Right forelimb (tissue), 1 donor: Measurements from ENCODE around the gene DGKZ.

ENCODE experiments used
- DNase-seq: peaks from one replicate; pipeline ENCODE4 v3.0.0-alpha.2; 2018

Gene DGKZ

DNA sequence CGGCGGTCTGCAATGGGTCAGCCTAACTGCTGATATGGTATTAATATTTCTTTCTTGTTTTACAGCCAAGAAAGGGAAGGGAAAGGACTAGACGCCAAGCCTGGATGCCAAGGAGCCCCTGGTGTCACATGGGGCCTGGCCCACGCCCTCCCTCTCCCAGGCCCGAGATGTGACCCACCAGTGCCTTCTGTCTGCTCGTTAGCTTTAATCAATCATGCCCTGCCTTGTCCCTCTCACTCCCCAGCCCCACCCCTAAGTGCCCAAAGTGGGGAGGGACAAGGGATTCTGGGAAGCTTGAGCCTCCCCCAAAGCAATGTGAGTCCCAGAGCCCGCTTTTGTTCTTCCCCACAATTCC is 36.1 kb downstream of the DGKZ start:
- no peak for DNase-seq

DNA sequence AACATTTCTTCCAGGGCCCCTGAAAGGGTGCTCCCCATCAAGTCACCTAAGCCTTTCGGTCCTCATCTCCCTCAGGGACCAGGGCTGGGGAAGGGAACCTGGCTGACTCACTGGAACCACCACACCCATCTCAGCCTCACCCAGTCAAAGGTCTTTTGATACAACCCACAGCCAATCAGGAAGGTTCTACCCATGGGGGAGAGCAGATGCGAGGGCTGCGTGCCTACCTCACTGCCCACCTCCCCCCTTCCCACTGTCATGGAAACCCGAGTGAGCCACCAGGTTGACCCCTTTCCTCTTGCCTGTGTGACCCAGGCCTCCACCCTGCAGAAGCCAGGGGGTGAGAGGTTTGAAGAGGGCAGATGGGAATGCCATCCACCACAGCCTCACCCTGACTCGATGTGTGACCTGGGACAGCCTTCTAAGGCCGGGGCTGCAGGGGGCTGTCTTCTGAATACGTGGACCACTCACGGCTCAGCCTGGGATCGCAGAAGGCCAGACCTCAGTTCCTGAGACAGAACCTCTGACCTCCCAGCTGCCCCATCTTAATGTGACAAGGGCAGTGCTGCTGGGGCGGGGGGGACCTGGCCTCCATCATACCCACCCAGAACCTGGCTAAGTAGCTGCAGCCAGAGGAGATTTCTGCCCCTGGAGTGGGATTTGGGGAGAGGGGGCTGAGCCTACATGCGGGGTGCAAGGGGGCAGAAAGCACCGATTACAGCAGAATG is 36.9 kb downstream of the DGKZ start:
- no peak for DNase-seq

DNA sequence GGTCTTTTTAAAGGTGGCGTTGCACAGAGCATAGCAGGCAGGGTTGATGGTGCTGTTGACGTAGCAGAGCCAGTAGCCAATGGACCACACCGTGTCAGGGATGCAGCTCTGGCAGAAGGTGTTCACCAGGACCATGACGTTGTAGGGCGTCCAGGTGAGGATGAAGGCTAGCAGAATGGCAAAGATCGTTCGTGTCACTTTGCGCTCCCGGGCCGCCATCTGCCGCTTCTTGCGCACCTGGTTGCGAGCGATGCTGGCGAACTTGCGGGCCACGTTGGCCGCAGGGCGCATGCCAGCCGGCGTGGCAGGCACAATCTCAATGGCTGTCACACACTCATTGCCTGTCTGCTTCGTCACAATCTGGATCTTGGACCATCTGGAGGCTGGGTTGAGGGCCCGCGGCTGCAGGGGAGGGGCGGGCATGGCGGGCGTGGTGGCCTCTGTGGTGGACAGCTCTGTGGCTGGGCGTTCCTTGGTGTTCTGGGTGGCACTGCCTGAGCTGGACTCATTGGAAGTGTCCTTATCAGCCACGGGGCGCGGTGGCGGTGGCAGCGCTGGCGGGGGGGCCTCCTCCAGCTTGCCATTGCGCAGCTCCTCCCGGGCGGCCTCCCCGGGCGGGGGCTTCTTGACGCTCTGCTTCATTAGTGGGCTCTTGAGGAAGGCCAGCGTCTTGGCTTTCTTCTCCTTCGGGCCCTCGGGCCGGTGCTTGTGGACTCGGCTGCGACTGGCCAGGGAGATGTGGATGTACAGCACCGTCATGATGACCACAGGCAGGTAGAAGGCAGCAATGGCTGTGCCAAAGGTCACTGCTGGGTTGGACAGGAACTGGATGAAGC is 38.1 kb downstream of the DGKZ start:
- DNase-seq: no peak

DNA sequence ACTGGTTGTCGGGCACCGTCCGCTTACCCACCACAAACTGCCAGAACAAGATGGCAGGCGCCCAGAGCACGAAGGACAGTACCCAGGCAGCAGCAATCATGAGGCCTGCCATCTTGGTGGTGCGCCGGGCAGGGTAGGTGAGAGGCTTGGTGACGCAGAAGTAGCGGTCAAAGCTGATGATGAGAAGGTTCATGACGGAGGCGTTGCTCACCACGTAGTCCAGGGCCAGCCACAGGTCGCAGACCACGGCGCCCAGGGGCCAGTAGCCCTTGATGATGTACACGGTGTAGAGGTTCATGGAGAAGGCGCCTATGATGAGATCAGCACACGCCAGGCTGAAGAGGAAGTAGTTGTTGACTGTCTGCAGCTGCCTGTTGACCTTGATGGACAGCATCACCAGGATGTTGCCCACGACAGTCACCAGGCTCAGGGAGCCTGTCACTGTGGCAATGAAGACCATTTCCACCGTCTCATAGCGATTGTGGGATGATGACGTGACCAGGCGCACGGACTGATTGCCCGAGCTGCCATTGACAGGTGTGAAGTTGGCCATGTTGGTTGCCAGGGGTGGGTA is 38.8 kb downstream of the DGKZ start:
- DNase-seq: no peak

DNA sequence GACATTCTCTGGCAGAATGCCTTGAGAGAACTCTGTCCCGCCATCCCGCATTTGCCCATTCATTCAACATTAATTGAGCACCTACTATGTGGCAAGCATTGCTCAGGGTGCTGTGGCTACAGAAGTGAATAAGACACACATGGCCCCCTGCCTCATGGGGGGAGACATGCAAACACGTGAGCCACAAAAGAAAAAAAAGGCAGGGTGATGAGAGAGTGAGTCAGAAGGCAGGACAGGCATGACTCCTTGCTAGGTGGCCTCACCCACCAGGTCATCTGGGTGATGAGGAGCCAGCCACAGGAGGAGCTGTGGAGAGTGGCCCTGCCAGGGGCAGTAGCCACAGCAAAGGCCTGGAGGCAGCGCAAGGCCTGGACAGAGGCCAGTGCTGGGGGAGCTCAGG is 39.4 kb downstream of the DGKZ start:
- DNase-seq: no peak

DNA sequence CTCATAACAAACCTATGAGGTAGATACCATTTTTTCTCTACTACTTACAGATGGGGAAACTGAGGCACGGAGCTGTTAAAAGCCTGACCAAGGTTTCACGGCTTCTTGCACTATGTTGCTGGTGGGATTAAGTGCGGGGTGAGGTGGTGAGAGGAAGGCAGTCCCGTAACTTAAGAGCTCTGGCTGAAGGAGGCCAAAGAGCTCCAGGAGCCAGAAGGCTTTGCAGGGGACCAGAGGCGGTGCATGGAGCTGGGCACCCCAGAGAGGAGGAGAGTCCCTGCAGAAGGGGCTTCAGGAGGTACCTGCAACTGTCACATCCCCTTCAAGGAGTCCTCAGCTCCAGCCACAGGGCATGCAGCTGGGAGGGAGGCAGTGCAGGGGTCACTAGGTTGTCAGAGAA is 40.2 kb downstream of the DGKZ start:
- DNase-seq: no peak

DNA sequence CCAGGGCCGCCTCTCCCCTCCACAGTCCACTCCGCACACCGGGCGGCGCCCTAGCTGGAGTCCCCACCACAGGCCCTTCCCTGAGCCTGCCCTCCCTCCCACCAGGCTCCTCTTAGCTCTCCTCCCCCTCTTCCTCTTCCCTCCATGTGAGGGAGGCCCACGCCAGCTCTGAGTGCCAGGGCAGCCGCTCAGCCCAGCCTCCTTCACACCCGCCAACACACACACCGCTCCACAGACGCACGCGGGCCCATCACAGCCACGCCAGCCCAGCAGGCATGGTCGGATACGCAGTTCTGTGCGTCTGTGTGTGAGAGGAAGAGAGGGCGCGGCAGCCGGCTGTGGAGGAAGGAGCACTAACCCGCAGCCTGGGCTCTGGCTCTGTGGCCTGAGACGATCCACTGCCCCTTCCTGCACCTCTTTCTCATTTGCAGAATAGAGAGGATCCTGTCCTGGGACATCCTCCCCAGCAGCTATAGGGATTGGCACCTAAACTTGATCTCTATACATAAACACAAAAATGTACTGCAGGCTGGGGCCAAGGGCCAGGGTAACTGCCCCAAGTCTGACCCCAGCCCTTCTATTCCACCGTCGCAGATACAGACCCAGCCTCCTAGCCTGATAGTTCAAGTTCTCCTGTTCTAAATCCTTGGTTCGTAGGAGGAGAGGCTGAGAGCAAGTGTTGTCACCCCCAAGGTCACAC is 40.8 kb downstream of the DGKZ start:
- no peak for DNase-seq

DNA sequence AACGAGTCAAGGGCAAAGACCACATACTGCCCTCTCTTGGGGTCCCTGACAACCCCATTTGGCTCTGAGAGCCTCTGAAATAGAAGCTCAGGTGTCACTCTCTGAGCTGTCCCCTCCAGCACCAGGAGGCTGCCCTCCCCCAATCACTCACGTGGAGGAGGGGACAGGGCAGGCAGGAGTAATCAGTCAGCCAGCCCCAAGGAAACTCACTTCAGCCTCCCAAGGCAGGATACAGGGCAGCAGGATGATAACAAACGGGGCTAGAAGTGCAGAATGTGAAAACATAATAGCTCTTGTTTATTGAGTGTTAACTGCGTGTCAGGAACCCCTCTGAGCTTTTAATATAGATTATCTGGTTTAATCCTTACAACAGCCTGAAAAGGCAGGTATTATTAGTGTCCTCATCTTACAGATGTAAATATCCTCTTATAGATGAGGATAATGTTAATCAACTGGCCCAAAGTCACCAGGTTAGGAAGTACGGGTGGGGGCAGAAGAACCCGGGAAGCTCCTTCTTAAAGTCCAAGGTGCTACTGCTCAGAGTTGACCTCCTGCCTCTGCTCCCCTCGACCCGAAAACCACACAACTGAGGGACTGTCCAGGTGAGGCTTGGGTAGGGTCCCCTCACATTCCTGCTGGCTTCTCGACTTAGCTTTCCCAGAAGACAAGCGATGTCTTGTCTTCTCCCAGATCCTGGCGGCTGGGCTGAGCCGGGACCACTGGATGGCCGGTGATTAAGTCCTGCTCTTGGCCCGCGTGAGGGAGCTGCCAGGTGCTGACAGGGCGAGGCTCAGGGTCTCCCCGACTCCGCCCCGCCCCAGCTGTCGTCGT is 41.6 kb downstream of the DGKZ start:
- no peak for DNase-seq

DNA sequence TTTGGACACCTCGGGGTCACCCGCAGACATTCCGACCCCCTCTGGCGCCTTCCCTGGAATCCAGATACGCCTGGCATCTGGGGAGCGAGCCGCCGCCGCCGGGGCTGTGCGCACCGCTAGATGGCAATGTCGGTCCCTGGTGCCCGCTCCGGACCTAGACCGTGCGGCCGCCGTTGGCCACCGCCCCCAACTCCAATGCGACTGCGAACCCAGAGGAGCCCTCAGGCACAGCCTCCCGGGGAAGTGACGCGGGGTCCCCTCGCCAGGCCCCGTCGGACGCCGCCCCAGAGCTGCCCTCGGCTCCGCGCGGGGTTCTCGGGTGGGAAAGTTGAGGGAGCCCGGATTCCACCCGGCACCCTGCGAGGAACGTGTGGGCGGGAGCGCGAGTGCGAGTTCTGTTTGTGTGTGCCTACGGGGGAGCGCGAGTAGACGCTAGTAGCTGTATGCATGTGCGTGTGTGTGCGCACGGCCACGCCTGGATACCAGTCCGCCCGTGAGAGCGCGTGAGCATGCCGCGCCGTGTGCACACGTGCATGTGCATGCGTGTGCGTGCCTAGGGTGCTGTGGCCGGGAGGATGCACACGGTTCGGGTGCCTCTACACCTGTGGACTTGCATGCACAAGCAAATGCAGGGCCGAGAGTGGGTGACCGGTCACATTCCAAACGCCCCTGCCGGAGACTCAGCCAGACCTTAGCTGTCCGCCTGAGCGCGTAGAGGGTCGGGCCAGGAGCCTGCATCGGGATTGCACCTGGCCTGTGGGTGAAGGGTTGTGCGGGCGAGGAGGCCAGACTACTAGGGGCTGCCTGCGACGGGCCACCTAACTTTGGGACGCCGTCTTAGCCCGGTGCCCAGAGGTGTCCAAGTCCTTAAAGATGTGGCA is 42.4 kb downstream of the DGKZ start:
- peak; percentile 74 for DNase-seq

DNA sequence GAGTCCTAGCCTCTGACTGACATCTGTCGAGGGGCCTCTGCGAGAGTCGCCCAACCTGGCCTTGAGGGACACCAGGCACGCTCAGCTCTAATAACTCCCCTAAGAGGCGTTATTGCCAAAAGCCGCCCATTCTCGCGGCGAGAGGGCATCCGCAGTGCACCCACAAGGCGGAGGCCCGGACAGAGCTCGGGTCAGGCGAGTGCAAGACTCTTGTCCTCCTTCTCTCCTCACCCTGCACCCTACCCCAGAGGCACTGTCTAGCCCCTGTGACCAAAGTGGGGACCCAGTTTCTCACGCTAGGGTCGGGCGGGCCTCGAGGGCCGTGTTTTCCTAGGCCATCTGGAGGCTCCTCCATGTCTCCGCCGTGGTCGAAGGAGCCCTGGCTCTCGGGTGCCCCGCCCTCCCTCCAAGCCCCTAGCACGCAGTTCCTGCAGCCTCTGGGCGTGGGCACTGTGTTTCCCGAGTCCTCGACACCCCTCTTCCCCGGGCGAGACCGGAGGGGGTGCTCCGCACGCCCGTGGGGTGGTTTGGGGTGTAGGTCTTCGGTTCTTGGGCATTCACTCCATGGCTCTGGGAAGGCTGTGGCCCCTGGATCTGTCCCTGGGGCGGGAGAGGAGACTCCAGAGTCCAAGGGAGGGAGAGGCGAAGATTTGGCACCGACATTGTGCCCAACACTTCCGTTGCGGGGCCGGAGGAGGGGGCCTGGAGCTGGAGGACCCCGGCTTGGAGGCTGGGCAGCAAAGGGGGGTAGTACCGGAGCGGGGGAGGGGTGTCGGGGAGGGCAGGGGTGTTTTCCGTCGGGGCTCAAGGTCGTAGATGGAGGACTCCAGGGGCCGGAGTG is 43.3 kb downstream of the DGKZ start:
- no peak for DNase-seq

DNA sequence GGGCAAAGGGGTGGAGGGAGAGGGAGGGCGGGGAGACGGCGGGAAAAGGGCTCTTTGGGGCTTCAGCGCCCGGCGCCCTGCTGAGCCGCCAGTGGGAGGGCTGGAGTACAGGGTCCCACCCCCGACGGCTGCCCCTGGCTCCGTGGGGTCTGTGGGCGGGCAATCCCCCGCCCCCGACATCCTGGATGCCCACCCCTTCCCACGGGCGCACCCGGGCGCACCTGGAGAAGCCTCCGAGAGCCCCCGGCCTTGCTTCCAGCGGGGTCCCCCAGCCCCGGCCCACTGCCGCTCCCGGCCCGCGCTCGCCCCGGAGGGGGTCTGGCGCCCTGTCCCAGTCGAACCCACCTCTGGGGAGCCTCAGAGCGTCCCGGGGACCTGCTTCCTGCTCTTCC is 43.9 kb downstream of the DGKZ start:
- no peak for DNase-seq

DNA sequence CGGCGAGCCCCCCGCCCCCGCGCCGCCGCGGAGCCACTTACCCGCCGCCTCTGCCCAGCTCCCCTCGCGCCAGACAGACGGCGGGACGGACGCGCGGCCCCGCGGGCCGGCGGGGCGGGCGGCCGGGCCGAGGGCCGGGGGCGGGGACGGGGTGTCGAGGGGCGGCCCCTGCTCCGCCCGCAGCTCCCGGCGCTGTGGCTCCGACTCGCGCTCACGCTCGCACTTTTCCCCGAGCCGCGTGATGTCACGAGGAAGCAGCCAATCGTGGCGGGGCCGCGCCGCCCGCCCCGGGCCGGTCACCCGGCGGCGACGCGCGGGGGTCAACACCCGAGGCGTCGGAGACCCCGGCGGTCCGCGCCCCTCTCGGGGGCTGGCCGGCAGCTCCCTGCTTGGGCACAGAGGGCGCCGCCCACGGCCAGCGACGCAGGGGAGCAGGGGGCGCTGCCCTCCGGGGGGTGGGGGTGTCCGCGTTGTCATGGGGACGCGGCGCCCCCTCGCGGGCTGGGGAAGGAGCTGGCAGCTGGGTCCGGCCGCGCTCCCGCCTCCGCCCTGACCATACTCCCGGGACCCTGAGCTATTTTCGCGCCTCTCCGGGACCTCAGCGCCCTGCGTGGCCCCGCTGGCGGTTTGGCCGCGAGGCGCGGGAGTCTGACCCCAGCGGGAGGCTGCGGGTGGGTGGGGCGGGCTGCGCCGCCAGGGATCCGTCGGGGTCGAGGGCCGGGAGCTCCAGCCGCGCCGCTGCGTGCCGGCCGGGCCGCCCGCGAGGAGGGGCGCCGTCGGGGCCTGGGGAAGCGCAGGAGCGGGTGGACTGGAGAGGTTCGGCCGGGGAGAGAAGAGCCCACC is 44.5 kb downstream of the DGKZ start, which contains the start of gene CHRM4:
TSS of gene CHRM4 (minus strand) at position 199 of the 843 bp plus-strand sequence. CDS start 5,219 bp downstream, outside the sequence.
- peak; percentile 57 for DNase-seq

DNA sequence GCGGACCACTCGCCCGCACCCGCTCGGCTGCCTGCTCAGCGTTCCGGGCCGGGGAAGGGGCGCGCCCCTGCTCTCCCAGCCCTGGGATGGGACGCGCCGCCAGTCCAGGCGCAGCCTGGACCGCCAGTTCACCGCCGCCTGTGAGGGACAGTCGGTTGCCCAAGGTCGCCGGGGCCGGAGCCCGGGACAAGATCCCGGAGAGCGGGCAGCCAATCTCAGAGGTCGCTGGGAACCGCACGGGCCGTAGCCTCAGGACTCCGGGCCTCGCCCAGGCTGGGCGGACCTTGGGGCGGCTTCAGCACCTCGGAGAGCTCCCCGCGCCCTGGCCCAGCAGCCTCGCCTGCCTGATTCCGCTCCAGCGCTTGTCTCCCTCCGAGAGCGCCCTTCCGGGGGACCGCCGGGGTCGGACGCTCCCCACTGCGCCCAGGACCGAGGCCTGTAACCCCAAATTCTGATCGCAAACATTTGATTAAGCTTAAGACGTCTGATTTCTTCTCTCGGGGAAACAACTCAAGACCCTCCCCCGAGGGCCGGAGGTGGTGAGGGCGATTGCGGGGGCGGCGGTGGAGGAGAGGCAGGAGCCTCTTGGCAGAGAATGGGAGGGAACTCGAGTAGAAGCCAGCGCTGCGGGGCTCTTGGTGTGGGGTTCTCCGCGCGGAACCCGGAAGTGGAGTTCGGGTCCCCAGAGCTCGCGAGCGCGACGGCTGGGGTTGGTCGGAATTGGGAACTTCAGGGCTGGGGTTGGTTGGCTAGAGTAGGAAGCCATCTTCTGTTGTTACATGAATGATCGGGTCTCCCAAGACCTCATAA is 45.4 kb downstream of the DGKZ start:
- peak; percentile 91 for DNase-seq

DNA sequence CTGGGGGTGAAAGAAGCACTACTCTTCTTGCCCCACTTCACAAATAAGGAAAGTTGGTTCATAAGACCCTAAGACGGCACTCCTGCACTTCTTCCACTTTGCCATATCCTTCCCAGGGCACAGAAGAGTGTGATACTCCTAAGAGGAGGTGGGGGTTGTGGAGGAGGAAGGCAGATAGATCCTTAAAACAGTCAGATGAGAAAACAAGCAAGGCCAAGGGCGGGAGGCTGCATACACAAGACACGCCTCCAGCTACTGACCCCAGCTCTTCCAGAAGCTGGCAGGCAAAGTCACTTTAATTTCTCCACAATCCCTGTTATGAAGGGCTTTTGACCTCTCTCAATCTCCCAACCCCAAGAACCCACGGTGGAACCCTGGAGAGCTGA is 46.0 kb downstream of the DGKZ start:
- no peak for DNase-seq

DNA sequence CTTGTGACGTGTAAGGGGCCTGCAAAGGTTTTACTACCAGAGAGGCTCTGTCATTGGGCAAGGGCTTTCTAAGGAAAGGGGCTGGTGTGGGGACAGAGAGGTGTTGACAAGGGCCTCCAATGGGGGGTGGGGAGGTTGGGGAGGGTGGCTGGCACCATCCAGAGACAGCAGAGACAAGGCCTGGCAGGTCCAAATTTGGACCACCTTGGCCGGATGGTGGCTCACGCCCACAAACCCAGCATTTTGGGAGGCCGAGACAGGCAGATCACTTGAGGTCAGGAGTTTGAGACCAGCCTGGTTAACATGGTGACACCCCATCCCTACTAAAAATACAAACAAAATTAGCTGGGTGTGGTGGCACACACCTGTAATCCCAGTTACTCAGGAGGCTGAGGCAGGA is 46.5 kb downstream of the DGKZ start:
- no peak for DNase-seq

DNA sequence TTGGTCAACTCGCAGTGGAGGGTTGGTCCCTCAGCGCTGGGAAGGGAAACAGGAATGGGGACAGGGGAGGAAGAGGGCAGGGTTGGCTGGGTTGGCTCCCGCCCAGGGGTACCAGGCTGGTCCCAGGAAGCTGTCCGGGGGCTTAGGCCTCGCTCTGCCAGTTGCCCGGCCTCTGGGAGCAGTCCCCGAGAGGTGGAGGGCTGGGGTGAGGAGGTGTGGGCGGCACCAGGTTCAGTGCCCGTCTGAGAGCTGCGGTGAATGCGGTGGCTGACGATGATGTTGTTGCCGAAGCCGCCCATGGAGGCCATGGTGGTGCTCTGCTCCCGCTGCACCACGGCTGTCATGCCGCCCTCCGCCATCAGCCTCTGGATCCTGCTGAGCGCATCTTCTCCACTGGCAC is 50.3 kb downstream of the DGKZ start:
- no peak for DNase-seq

DNA sequence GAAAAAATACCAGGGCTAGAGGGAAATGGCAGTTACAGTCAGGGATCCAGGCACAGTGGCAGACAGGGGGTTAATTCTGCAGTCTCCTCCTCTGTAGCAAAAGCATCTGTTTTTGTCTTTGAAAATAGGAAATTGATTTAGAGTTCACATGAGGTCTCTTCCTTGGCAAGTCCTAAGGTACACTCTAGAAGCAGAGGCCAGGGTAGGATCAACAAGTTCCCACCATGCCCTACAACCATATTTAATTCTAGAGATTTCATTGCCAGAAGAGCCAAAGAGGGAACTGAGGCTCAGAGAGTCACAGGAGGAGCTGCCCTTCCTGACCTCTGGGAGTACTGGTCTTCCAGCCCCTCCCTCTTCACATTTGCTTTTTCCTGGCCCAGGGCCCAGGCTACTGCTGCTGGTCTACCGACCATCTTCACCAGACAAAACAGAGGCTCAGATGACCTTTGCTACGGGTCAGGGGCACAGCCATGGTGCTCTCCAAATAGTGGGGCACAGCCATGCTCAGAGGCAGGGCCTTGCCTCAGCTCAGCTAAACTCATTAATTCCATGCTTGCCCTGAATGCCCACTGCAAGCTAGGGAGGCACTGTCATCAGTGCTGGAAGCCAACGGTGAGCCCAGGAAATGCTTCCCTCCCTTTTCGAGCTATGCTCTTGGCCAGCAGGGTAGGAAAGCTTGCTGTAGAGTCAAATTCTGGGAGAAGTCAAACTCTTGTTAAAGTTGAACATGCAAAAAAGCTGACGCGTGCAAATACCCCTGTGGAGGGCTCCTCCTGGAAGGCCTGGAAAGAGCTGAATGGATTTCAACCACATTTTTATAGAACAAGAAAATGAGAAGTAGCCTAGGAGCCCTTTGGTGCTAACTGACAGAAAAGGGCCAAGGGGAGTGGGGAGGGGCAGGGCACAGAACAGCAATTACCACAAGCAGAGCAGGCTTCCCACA is 56.0 kb downstream of the DGKZ start:
- DNase-seq: no peak
